HL-60 (cell line): ENCODE measurements around the gene CD74.

ENCODE experiments used
- DNase-seq, 2 experiments: peaks; one replicate each; pipeline ENCODE4 v3.0.0-alpha.2; 2010 to 2020; ENCODE audit warnings: low read depth in 1 of 2, low spot score in 1 of 2
- H3K27ac ChIP-seq: fragments of 250-450 bp; sonication (Bioruptor Pico); replicated peaks from 2 replicates; pipeline ENCODE4 v1.5.1; 2020; ENCODE audit warnings: mild to moderate bottlenecking, moderate library complexity
- H3K27me3 ChIP-seq: fragments of 250-450 bp; sonication (Bioruptor Pico); 2 replicates; pipeline ENCODE4 v1.5.1; 2021; ENCODE audit warnings: mild to moderate bottlenecking, moderate library complexity; ENCODE audit not compliant: insufficient read depth, poor library complexity, severe bottlenecking
- H3K4me3 ChIP-seq: replicated peaks from 2 replicates; pipeline ENCODE4 v1.5.1; 2011; ENCODE audit warnings: mild to moderate bottlenecking, control low read depth, low read length; ENCODE audit not compliant: insufficient read depth
- CTCF ChIP-seq: IDR thresholded peaks from one replicate; pipeline ENCODE4 v1.5.1; 2011; ENCODE audit warnings: low read length, control low read depth, inconsistent platforms; ENCODE audit not compliant: insufficient read depth
- GABPA ChIP-seq: IDR thresholded peaks from 2 replicates; pipeline ENCODE4 v1.6.1; 2012; ENCODE audit warnings: low read depth
- POLR2AphosphoS5 ChIP-seq: IDR thresholded peaks from 2 replicates; pipeline ENCODE4 v1.6.1; 2012; ENCODE audit warnings: low read depth
- SPI1 ChIP-seq: IDR thresholded peaks from 2 replicates; pipeline ENCODE4 v1.6.1; 2012; ENCODE audit warnings: low read depth, mild to moderate bottlenecking, borderline replicate concordance
- TF ChIP-seq, protein P1 (sequence below): IDR thresholded peaks from 2 replicates; pipeline ENCODE4 v1.6.1; 2012; ENCODE audit warnings: low read depth; ENCODE audit not compliant: insufficient replicate concordance

Gene CD74

DNA sequence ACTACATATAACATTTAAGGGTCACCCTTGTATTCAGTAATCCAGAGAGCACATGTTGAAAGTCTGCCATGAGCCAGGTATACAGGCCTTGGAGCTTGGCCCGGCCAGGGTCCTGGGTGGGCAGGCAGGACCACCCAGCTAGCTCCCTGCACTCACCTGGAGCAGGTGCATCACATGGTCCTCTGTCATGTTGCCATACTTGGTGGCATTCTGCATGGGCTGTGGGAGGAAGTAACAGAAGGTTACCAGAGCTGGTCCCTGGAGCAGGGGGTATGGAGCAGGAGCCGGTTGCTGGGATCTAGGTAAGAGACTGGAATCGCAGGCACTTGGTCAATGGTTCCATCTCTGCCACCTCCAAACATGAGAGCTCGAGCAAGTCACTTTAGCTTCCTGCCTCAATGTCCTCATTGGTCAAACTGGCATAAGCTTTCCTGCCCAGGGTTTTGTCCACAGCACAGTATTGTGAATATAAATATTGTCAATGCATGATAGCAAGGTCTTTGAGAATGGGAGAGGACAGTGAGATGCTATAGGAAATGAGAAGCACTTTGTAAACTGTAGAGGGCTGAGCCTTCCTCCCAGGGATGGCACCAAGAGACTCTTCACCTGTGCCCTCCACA, 6.5 kb downstream of the CD74 start:
- Histone ChIP-seq H3K4me3 (no peak overlapping the region), H3K27me3 (no peaks in the 10 kb centered on the region), H3K27ac (no peak overlapping the region)
- no peak for DNase-seq
- TF ChIP-seq CTCF = no peak
- TF ChIP-seq GABPA = no peak
- TF ChIP-seq, protein P1, sequence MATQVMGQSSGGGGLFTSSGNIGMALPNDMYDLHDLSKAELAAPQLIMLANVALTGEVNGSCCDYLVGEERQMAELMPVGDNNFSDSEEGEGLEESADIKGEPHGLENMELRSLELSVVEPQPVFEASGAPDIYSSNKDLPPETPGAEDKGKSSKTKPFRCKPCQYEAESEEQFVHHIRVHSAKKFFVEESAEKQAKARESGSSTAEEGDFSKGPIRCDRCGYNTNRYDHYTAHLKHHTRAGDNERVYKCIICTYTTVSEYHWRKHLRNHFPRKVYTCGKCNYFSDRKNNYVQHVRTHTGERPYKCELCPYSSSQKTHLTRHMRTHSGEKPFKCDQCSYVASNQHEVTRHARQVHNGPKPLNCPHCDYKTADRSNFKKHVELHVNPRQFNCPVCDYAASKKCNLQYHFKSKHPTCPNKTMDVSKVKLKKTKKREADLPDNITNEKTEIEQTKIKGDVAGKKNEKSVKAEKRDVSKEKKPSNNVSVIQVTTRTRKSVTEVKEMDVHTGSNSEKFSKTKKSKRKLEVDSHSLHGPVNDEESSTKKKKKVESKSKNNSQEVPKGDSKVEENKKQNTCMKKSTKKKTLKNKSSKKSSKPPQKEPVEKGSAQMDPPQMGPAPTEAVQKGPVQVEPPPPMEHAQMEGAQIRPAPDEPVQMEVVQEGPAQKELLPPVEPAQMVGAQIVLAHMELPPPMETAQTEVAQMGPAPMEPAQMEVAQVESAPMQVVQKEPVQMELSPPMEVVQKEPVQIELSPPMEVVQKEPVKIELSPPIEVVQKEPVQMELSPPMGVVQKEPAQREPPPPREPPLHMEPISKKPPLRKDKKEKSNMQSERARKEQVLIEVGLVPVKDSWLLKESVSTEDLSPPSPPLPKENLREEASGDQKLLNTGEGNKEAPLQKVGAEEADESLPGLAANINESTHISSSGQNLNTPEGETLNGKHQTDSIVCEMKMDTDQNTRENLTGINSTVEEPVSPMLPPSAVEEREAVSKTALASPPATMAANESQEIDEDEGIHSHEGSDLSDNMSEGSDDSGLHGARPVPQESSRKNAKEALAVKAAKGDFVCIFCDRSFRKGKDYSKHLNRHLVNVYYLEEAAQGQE = no peak
- TF ChIP-seq SPI1 = no peak
- TF ChIP-seq POLR2AphosphoS5 = no peak

DNA sequence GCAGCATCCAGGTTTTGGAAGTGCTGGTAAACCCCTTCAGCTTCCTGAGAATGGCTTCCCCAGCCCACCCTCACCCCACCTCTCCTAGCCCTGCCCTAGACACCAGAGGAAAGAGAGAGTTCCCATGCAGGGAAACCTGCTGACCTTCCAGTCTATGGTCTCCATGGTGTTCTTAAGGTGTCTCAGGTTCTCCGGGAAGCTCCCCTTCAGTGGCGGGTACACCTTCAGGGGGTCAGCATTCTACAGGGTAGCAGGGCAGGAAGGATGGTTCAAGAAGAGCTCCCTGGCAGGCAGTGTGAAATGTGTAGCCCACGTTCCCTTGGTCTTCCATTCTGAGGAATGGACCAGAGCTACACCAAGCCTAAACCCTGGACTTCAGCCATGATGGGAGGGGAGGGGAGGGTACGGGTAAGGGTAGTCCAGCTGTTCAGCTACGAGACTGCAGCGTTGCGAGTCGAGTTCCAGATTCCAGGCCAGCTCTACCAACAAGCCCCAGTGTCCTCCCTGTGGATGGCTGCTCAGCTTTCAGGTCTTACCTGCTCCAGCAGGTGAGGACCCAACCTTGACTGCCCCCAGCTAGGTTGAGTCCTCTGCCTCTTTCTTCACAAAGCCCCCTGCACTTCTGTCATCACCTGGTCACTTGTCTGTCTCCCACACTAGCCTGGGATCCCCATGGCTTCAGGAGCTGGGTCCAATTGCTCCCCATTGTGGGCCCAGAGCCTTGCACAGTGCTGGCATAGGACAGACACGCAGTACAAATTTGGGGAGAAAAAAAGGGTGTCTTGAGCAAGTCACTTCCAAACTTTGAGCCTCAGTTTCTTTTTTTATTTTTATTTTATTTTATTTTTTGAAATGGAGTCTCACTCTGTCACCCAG, 7.5 kb downstream of the CD74 start:
- Histone ChIP-seq H3K27ac (no peak overlapping the region), H3K4me3 (no peak overlapping the region), H3K27me3 (no peaks in the 10 kb centered on the region)
- TF ChIP-seq GABPA (no peak), SPI1 (no peak)
- DNase-seq = no peak

DNA sequence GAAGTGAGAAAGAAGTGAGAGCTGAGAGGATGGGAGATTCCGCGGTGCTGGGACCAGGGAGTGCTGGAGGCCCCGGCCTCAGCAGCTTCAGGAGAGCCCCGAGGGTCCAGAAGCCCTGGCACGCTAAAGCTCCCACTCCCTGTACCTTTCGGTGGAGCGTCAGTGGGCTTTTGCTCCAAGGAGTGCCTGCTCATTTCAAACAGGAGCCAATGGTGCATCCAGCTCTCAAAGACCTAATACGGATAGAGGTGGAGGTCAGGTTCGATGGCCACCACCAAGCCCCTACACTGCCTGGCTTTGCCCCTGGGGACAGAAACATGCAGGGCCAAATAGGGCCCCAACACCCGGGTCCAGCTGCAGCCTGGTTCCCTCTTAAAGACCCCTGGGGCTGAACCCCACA, 8.2 kb downstream of the CD74 start:
- no peak overlapping the region for H3K27ac ChIP-seq
- no peak for TF ChIP-seq SPI1
- no peak for TF ChIP-seq POLR2AphosphoS5
- no peak for TF ChIP-seq CTCF
- TF ChIP-seq GABPA = no peak
- TF ChIP-seq, protein P1 = no peak
- DNase-seq = no peak

GRCh38 chr5:150404121-150404520, 8.6 kb downstream of the CD74 start:
- no peak for DNase-seq
- H3K4me3 ChIP-seq = no peak overlapping the region
- TF ChIP-seq, protein P1 = no peak
- TF ChIP-seq CTCF (no peak), SPI1 (no peak), GABPA (no peak), POLR2AphosphoS5 (no peak)
- no peak overlapping the region for H3K27ac ChIP-seq
- H3K27me3 ChIP-seq = no peaks in the 10 kb centered on the region

More for the DNA sequence above, 8.2 kb downstream of the CD74 start:
- no peaks in the 10 kb centered on the region for H3K27me3 ChIP-seq
- no peak overlapping the region for H3K4me3 ChIP-seq
